OCI-LY3 (cell line): ENCODE data around the gene PNLIPRP2.

Source experiments
- EZH2phosphoT487 ChIP-seq: fragments of 200-600 bp; shearing (Covaris generic); IDR thresholded peaks from 2 replicates; pipeline ENCODE4 v1.6.1; 2018; ENCODE audit warnings: antibody characterized with exemption, mixed run types, low read depth
- TF ChIP-seq, protein P1 (sequence below): fragments of 200-600, 300-600 bp; sonication (generic); IDR thresholded peaks from 2 replicates; pipeline ENCODE4 v1.5.1; 2014; ENCODE audit warnings: antibody characterized with exemption, low read length, low read depth

DNA sequence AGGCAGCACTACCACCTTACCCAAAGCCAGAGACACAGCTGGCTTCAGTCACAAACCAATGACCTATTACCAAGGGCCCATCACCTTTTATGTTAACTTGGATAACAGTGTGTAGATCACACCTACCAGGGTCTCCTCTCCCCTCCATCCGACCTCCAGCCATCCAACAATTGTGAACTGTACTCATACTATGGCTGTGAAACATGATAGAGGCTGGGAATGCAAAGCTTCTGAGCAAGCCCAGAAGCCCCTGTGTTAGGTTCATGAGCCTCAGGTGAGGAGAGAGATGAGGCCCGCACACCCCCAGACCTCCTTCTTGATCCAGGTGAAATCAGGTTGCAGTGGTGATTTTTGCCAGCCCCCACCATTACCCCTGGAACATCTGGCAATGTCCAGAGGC is 47.7 kb downstream of the PNLIPRP2 start:
- TF ChIP-seq, protein P1, sequence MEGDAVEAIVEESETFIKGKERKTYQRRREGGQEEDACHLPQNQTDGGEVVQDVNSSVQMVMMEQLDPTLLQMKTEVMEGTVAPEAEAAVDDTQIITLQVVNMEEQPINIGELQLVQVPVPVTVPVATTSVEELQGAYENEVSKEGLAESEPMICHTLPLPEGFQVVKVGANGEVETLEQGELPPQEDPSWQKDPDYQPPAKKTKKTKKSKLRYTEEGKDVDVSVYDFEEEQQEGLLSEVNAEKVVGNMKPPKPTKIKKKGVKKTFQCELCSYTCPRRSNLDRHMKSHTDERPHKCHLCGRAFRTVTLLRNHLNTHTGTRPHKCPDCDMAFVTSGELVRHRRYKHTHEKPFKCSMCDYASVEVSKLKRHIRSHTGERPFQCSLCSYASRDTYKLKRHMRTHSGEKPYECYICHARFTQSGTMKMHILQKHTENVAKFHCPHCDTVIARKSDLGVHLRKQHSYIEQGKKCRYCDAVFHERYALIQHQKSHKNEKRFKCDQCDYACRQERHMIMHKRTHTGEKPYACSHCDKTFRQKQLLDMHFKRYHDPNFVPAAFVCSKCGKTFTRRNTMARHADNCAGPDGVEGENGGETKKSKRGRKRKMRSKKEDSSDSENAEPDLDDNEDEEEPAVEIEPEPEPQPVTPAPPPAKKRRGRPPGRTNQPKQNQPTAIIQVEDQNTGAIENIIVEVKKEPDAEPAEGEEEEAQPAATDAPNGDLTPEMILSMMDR = no peak
- no peak for TF ChIP-seq EZH2phosphoT487
